Activated CD8-positive, alpha-beta memory T cell treated with anti-CD3 and anti-CD28 coated beads for 24 hours (primary cell): ENCODE data around the gene ABCA12.

ENCODE experiments used
- DNase-seq: peaks from one replicate; pipeline ENCODE4 v3.0.0-alpha.2; 2020

The ABCA12 gene

DNA sequence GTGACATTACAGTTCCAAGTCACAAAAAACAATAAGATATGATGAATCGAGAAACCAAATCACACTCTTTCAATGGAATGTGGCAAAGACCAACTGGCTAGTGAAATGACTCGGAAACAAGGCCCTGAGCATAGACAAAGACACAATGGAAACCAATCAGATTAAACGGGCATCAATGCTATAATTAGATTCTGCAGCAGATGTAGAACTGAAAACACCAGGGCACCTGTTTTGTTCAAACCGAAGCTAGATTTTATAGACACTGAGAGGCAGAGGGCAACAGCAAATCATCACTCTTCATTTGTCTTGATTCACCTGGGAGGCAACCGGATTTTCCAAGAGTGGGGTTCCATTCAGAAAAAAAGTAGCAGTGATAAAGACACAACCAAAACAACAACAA, 236.1 kb downstream of the ABCA12 start:
- DNase-seq = no peak

- no peak for DNase-seq
Measured at GRCh38 chr2:214899751-214900150, 238.7 kb downstream of the ABCA12 start.

DNA sequence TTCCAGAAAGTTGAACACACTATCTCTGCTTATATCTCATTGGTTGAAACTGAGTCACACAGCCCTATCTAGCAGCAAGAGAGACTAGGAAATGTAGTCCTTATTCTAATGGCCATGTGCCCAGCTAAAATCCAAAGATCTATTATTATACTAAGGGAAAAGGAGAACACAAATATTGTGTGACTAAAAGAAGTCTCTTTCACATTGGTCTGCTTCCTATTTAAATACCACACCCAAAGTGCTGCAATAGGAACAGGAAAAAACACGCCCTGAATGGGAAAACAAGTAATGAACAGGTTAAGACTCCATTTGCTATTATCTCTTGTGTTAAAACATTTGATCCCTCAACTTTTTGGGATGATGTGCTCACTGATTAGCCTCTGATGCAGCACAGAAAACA, 242.2 kb downstream of the ABCA12 start:
- no peak for DNase-seq

- no peak for DNase-seq
Measured at GRCh38 chr2:214895469-214895868, 243.0 kb downstream of the ABCA12 start.

GRCh38 chr2:214889301-214889700, 249.1 kb downstream of the ABCA12 start:
- DNase-seq = no peak

GRCh38 chr2:214881647-214882202, 256.7 kb downstream of the ABCA12 start:
- no peak for DNase-seq
